K562 (cell line): Measurements from ENCODE around the gene ORAI1. TPM values are rescaled to one million over a fixed set of nuclear protein-coding genes. Genes with fewer than 3 reads are reported as not detected.
A peak's percentile ranks its signal among the peaks of the same experiment; 100 is the strongest.

ENCODE experiments used
- BRD9 ChIP-seq: fragments of 450-650 bp; IDR thresholded peaks from 2 replicates; pipeline ENCODE4 v1.6.1; 2018; ENCODE audit warnings: low read depth; ENCODE audit not compliant: partially characterized antibody
- ETV1 ChIP-seq: fragments of 450-650 bp; conservative IDR thresholded peaks from 2 replicates; pipeline ENCODE4 v1.6.1; 2016; ENCODE audit warnings: missing genetic modification characterization, control low read depth, low read depth, missing compliant biosample characterization
- GTF2A2 ChIP-seq: IDR thresholded peaks from 2 replicates; pipeline ENCODE4 v1.6.1; 2016; ENCODE audit warnings: mild to moderate bottlenecking, missing genetic modification characterization, missing compliant biosample characterization
- HBP1 ChIP-seq: fragments of 450-650 bp; formaldehyde crosslinking; IDR thresholded peaks from 2 replicates; pipeline ENCODE4 v1.4.0; 2022; ENCODE audit warnings: missing genetic modification characterization
- HSF4 ChIP-seq: fragments of 250-450 bp; sonication (Bioruptor Pico); IDR thresholded peaks from 2 replicates; pipeline ENCODE4 v2.1.2; 2022; ENCODE audit warnings: mild to moderate bottlenecking, moderate library complexity, borderline replicate concordance
- KAT8 ChIP-seq: fragments of 450-650 bp; IDR thresholded peaks from 2 replicates; pipeline ENCODE4 v1.6.1; 2016; ENCODE audit warnings: low read depth, mild to moderate bottlenecking
- MAX ChIP-seq: sonication (generic); formaldehyde crosslinking; IDR thresholded peaks from 2 replicates; pipeline ENCODE4 v1.9.0; 2022; ENCODE audit warnings: mild to moderate bottlenecking, missing genetic modification reagents
- MAZ ChIP-seq, 2 experiments: fragments of 450-650 bp in 1 of 2; sonication (generic) in 1 of 2; formaldehyde crosslinking; IDR thresholded peaks in 1 of 2; conservative IDR thresholded peaks in 1 of 2; 2 replicates each; pipeline versions ENCODE4 v1.4.0 to v1.5.0; 2020; ENCODE audit warnings: mild to moderate bottlenecking in 1 of 2, missing genetic modification reagents in 1 of 2
- MLX ChIP-seq, 2 experiments: fragments of 450-650 bp in 1 of 2; sonication (generic) in 1 of 2; formaldehyde crosslinking; conservative IDR thresholded peaks; 2 replicates each; pipeline versions ENCODE4 v1.4.0 to v1.8.1; 2020 to 2022; ENCODE audit warnings: mild to moderate bottlenecking in 1 of 2, missing genetic modification reagents in 1 of 2
- NFIX ChIP-seq: fragments of 250-450 bp; sonication (Bioruptor Pico); IDR thresholded peaks from 2 replicates; pipeline ENCODE4 v1.4.0; 2020; ENCODE audit warnings: low read depth, mild to moderate bottlenecking, moderate library complexity
- PBX2 ChIP-seq, 2 experiments: IDR thresholded peaks in 1 of 2; conservative IDR thresholded peaks in 1 of 2; 2 replicates each; pipeline ENCODE4 v1.6.1; 2016; ENCODE audit warnings: low read depth in 2 of 2, mild to moderate bottlenecking in 1 of 2, missing compliant biosample characterization in 1 of 2, missing genetic modification characterization in 1 of 2, moderate library complexity in 1 of 2
- PHF8 ChIP-seq: fragments of 200-600 bp; sonication (generic); IDR thresholded peaks from 2 replicates; pipeline ENCODE4 v1.6.1; 2012; ENCODE audit warnings: mixed run types, mild to moderate bottlenecking, inconsistent platforms, low read length, moderate library complexity, borderline replicate concordance
- POLR2A ChIP-seq: fragments of 450-650 bp; conservative IDR thresholded peaks from 2 replicates; pipeline ENCODE4 v1.6.1; 2016
- POLR2AphosphoS5 ChIP-seq: IDR thresholded peaks from 2 replicates; pipeline ENCODE4 v1.6.1; 2011; ENCODE audit warnings: mild to moderate bottlenecking, low read depth, low read length, moderate library complexity; ENCODE audit not compliant: control insufficient read depth, insufficient read depth
- RERE ChIP-seq: sonication (generic); formaldehyde crosslinking; IDR thresholded peaks from 2 replicates; pipeline ENCODE4 v1.8.0; 2023; ENCODE audit warnings: missing genetic modification reagents, mild to moderate bottlenecking, borderline replicate concordance
- ZNF146 ChIP-seq: IDR thresholded peaks from one replicate; pipeline ENCODE4 v1.6.1; 2018; ENCODE audit warnings: missing compliant biosample characterization; ENCODE audit not compliant: unreplicated experiment
- ZNF717 ChIP-seq: fragments of 250-450 bp; sonication (Bioruptor Pico); IDR thresholded peaks from 2 replicates; pipeline ENCODE4 v1.5.0; 2021
- polyA plus RNA-seq, 8 experiments: library from polyadenylated mRNA; depleted of rRNA in 4 of 8; stranded (reverse) in 5 of 8; unstranded in 3 of 8; fragments of >200 nt; fragmentation: Nextera tagmentation in 2 of 8; fragmentation: Illumina TruSeq in 1 of 8; extraction: Ambion mirVana in 2 of 8; extraction: Trizol in 1 of 8; gene quantifications; 2 replicates each; pipeline versions ENCODE4 v1.2.1 to v1.2.3, GENCODE V29; 2011 to 2014; ENCODE audit warnings: inconsistent platforms in 1 of 8, missing spikeins in 1 of 8
- total RNA-seq, 7 experiments: library from RNA; depleted of rRNA in 6 of 7; stranded (reverse); fragments of >200 nt in 6 of 7; fragmentation: Illumina TruSeq in 2 of 7; extraction: Trizol in 2 of 7; gene quantifications; 2 replicates each; pipeline versions ENCODE4 v1.2.1 to v1.2.3, GENCODE V29; 2011 to 2021; ENCODE audit warnings: low replicate concordance in 1 of 7

ORAI1 gene
- total and polyA plus RNA-seq, 9 of the 15 experiments (the other 6 are each of a cell fraction or from before 2014, with no cell fraction given), result 2.6 to 23.8 (median 9.3) TPM

GRCh38 chr12:121649819-121650353 lies 23.6 kb downstream of the ORAI1 start (continued):
- TF ChIP-seq HSF4 (CRISPR knock-in tag) (no peak), KAT8 (no peak), HBP1 (CRISPR knock-in tag) (no peak), ZNF146 (CRISPR knock-in tag) (no peak), MAZ (CRISPR knock-in tag; conservative IDR thresholded peaks at IDR 0.05 in 1 of 2, IDR thresholded peaks at IDR 0.05 in 1 of 2) (peak in 1 of 2 experiments; percentile 83; a peak in 3 of 4 replicates), NFIX (CRISPR knock-in tag) (no peak), RERE (no peak), GTF2A2 (tag) (no peak), MAX (CRISPR knock-in tag) (peak; percentile 73), ZNF717 (no peak), PBX2 (CRISPR knock-in tag; IDR thresholded peaks at IDR 0.05; ENCODE audit: low read depth) (no peak), PBX2 (tag; conservative IDR thresholded peaks at IDR 0.05; ENCODE audit: low read depth) (no peak), MLX (CRISPR knock-in tag; conservative IDR thresholded peaks at IDR 0.05) (no peak), BRD9 (peak; percentile 18), ETV1 (tag) (peak; percentile 81), POLR2A (no peak), POLR2AphosphoS5 (peak; percentile 94), PHF8 (no peak)
